HG03558 (cell line): ENCODE data around the gene COL16A1.

Source experiments
- ATAC-seq: cut with Tn5 transposase; IDR thresholded peaks from one replicate; pipeline ENCODE4 v1.9.1; 2021; ENCODE audit warnings: moderate number of reproducible peaks; ENCODE audit not compliant: unreplicated experiment; ENCODE audit errors: extremely low read depth

Gene COL16A1

DNA sequence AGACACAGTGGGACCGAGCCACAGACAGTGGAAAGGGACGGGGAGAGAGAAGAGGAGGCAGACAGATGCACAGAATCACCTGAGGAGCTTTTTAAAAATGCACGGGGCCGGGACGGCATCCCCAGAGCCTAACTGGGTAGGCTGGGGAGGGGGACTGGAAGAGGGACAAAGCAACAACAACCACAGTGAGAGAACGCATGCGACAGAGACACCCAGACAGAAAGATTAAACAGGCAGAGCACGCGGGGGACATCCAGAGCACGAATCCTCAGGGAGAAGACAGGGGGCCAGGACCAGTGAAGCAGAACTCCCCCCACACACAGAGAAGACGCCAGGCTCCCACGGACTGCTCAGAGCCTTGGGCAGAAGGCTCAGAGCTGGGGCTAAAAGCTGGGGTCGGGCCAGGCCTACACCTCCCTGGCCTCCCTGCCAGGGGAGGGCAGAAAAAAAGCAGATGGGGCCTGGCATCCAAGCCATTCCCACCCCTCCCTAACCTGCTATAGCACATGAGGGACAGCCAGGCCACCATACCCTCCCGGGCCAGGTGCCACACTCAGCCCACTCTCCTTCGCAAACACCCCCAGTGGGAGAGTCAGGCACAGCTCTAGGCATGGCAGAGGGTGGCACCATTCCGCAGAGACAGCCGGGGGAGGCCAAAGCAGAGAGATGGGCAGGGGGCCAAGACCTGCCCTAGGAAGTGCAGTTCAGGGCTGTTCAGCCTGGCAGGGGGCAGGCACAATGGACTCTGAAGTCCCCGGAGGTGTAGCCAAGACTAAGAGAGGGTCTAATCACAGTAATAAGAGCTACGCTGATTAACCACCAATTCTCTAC, 29.8 kb upstream of the COL16A1 start:
- no peak for ATAC-seq

DNA sequence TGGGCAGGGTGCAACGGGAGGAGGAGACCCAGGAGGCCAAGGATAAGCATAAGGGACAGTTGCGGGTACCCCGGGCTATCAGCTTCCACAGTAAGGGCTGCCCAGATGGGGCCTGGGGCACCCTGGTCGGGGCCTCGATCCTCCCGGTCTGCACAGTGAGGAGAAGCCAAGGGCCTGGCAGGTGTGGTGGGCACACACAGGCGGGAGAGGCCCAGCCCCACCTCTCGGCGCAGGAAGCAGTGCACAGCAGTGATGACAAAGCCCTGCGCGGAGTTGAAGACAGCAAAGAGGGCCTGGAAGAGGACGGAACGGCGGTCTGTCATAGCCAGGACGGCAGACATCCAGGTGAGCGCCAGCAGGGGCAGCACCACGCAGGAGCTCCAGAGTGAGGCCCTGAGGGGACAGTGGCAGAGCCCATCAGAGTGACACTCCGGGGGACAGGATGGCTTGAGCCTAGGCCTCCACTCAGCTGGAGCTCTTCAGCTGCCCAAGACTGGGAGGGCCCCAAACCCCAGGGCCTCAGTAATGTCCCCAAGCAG, 29.0 kb upstream of the COL16A1 start:
- ATAC-seq: no peak

DNA sequence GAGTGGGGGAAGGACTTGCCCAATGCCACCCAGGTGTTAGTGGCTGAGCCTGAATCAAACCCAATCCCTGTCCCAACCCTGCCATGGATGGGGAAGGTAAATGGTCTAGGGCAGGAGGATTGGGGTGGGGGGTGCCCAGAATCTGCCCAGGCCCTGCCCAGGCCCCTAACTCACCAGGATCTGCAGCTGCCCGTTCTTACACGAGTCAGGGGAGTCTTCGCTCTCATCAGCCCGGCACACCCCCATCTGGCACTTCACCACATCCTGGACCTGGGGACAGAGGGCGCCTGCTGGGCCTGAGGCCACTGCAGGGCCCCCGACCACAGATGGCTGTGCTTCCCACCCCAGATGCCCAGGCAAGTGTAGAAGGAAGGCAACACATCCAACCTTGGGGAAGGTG, 28.5 kb upstream of the COL16A1 start:
- ATAC-seq: no peak

DNA sequence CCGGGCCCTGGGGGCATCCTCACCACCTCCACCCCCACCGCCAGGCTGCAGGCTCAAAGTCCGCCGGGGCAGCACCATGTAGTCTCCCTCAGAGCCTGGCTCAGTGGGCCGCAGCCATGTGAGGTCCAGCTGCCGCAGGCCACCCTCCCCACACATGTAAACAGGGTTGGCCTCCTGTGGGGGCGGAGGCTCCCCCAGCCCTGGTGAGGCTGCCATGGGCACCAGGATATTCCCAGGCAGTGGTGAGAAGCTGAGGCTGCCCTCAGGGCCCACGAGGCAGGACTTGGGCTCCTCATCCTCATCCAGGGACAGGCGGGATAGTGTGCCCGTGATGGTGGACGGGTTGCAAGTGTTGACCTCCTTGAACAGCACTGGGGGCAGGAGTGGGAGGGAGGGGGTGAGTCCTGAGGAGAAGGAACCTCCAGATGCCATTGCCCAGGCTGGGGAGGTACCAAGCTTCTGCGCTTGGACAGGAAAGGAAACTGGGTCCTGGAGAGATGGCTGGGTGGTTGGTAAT, 27.3 kb upstream of the COL16A1 start:
- no peak for ATAC-seq

DNA sequence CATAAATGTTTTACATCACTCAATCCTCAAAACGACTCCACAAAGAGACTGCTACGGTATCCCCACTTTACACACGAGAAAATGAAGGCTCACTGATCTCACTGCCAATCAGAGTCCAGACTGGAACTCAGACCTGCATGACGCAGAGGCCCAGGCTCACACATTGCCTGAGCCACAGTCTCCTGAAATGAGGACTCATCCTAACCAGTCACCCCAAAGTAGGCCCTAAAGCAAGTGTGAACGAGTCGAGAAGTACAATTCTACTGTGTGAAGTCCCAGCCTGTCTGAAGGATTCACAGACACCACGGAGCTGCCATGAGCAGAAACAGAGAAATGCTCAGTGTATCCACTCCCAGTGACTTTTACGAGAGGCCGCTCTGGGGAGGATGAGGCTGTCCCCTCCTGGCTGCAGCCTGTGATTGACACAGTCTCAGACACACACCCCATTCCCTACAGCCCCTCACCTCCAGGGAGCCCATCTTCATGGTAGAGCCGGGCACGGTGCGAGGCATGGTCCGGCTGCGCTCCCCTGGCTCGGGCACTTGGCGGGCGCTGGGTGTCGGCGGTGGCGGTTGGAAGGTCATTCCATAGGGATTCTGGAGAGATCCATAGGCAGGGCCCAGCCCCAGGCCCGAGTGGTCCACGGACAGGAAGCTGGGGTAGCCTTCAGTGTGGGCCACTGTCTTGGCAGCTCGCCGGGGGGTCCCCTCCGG, 26.7 kb upstream of the COL16A1 start:
- ATAC-seq: no peak

DNA sequence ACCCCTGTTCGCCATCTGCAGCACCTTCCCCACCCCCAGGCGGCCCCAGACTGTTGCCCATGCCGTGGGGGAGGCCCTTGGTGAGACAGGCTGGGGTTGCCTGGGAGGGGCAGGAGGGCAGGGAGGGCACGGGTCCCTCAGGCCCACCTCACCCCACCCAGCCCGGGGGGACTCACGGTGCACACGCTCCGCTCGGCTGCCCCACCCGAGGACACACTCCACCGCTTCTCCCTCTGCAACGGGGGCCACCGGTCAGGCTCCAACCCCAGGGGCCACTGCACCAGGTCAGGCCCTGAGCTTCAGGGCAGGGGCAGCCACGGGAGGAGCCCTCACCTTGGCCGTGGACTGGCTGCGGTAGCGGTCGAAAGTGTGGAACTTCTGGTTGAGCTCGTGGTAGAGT, 24.0 kb upstream of the COL16A1 start:
- no peak for ATAC-seq

DNA sequence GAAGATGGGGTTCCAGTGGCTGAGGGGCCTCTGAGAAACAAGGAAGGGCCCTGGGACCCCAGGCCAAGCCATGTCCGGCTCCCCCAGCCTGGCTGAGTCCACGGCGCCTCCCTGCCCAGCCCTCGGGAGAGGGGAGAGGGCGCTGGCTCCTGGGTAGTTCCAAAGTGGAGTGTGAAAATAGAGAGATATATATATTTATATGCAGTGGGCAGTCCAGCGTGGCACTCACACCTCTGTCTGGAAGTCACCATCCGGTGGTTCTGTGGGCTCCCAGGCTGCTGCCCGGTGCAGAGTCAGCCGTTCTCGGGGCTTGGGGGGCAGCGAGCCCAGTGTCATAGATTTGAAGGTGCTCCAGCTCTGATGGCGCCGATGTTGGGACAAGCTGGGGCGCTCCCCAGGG, 23.4 kb upstream of the COL16A1 start:
- ATAC-seq: no peak

DNA sequence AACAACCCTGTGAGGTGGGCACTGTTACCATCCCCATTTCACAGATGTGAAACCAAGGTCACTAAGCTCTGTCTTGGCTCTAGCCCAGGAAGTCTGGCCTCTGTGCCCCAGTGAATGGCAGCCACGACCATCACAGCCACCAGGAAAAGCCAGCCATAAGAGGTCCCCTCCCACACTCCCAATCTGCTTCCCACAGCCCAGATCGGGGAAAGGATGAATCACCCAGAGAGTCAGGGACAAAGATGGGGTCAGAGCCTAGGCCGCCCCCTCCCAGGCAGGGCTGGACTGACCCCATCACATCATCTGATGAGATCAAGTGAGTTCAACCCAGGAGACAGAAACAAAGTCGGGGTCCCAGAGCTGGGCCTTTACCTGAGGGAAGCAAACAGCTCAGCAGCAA, 22.9 kb upstream of the COL16A1 start:
- no peak for ATAC-seq

DNA sequence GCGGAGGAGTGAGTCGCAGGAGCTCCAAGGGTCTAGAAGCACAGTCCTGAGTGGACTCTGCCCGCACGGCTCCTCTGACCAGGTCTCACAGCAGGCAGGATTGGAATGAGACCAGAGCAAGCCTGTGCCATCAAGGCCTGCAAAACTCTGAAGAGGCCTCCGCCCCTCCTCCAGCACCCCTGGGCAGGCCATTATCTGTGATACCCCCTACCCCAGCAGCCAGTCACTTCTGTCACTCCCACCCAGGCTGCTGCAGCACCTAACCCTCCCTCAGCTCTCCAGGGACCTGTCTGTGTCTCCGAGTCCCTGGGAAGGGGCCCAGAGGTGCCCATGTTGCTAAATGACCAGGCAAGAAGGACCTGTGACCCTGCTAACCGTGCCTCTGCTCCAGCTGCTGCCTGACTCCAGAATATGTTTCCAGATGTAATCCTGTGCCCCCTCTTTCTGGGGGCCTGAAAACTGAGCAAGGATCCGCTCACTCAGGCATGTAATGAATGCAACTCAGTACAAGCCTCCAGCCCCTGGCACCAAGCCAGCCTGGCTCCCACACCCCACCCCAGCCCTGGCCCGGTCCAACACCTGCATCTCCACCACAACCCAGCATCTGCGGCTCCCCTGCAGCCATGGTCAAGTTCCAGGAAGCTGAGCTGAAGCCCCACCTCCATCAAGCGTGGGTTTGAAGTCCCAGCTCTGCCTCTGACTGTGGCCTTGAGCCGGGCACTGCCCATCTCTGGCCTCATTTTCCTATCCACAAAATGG, 22.1 kb upstream of the COL16A1 start:
- no peak for ATAC-seq

DNA sequence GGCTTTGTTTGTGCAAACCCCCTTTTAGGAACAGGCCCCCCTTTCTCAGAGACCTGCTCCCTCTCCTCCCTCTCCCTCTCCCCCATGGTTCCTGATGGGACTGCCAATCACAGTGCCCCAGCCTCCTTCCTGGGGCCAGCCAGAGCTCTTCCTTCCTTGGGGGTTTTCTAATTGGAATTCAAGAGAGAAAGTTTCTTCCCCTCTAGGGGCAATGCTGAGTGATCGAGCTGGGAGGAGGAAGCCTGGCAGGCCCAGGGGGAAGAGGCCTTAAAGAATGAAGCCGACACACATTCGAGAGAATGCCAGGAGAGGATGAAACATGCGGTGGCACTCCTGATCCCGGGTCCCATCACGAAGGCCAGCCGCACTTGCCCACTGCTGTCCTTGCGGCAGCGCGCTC, 21.3 kb upstream of the COL16A1 start:
- ATAC-seq: no peak

DNA sequence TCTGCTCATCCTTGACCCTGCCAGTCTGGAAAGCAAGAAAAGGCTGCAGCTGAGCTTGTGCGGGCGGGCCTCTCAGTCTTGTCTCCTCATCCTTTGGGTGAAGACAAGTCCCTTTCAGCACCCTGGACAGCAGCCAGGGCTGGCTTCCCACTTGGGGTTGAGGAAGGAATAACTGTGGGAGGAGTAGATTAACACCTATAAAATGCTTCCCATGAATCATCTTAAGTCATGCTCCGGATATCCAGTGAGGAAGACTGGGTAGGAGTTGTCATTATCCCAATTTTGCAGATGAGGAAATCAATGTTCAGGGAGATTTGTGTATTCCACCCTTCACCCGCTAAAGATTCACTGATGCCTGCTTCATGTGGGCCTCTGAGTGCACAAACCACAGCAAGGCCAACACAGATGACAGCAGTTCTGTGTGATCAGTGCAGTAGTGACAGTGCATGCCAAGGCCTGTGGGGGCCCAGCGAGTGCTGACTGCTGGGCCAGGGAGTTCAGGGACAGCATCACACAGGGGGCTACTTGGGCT, 20.1 kb upstream of the COL16A1 start:
- ATAC-seq: no peak

DNA sequence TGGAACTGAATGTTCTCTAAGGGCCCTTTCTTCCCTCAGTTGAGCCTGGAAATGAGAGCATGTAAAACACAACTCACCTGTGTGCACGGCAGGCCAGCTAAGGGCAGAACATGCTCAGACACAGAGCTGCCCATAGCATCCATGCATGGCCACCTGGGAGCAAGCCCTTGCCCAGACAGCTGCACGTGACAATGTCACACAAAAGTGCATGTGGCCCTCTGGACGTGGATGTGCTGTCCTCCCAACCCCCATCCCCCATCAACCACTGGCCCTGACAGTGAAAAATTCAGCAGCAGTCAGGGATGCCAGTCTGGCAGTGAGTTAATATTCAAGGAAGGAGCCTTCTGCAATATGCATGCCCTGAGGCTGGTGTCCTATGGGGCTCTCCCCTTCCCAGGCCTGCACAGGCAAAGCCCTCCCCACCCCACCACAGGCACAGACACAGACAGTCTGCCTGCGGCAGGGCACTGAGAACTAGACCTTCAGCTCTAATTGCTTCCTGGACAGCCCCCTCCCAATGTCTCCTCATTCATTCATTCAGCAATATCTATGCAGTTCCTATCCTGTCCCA, 14.6 kb upstream of the COL16A1 start:
- ATAC-seq: no peak

DNA sequence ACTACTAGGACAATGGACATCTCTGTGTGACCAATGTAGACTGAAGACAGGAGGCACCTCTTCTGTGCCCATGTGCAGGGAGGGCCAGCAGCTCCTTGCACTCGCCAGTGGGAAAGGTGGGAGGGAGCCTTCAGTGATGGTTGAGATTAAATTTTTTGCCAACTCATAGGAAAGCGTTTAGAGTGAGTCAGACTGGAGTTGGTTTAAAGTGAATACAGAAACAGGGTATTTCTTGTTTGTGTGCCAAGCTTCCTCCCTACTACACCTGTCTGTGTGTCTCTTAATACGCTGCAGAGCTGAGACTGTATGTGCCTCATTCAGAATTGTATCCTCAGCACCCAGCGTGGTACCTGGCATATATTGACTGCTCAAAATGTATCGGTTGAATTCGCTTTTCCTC, 13.5 kb upstream of the COL16A1 start:
- ATAC-seq: no peak

DNA sequence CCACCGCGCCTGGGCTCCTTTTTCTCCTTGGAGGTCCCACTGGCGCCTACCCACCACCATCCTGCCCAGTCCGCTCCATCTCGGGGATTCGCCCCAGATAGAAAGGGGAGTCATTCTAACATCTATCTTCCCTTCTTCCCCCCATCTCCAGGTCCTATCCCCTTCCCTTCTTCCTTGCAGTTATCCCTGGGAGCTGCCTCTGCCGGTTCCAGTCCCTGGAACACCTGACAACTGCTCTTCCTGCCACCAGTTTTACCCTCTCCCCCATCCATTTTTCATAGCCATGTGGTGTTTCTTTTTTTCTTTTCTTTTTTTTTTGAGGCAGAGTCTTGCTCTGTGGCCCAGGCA, 12.0 kb upstream of the COL16A1 start:
- no peak for ATAC-seq

DNA sequence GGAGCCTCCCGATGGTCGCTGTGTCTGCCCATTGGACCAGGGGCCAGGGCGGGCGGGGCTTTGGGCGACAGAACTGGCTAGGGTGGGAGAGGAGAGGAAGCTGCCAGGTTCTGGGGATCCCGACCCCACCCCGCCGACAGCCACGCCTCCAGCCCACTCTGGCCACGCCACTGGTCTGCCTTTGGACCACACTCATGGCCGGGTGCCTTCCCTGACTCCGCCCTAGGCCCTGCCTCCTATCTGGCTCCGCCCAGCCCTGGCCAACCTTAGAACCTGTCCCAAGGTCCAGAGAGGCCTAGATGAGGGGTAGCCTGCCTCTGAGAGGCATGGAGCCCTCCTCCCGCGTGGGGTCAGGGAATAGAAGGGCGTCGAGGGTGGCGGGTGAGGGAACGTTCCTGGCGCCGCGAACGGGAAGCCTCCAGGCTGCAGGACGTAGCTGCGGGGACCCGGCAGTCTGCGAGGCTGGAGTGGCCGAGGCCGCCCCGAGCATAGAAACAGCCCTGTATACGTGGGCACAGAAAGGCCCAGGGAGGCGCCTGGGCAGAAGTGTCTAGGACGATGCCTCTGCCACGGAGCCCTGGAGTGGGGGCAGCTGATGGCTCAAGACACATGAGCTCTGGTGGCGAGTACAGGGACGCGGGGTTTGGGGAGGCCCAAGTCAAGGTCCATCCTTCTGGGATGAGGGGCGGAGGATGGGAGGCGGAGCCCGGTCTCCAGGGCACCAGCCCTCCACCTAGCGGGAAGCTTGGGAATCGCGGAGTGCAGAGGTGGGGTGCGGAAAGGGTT, 11.5 kb upstream of the COL16A1 start:
- ATAC-seq: no peak

DNA sequence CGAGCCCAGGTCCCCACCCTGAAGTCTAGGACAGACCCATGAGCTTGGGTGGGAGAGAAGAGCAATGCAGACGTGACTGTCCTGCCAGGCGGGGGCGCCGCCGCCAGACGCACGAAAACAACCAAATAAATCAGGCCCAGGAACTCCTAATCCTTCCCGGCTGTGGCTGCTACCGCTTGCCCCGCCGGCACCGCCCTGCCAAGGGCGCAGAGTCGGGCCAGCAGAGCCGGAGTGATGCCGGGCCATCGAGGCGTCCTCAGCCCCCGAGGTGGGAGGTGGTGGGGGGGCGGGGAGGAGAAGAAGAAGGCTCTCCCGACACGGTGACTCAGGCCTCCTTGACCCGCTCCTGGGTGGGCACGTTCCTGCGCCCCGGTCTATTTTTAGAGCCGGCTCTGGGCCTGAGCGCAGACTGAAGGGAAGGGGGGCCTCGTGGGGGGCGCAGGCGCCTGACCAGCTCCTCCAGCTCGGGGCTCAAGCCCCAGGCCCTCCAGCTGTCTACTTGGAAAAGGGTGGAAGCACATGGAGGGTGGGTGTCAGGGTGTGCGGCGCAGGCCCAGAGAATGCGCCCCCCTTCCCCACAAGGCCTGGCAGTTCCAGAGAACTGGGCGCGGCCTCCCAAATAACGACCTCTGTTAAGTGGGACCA, 10.7 kb upstream of the COL16A1 start:
- ATAC-seq: no peak

DNA sequence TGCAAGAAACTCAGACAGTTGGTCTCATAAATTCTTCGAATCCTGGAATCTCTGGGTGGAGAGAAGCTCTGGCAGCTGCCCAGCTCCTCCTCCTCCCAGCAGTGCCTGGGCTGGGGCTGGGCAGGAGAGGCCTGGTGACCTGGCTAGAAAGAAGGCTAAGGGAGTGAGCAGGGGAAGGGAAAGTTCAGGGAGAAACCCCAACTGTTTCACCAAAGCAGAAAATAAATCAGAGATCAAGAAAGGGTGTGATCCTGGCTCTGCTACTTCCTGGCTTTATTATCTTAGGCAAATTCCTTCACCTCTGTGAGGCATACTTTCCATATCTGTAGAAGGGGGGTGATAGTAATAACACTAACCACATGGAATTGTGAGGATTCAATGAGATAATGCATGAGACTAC, 8.8 kb upstream of the COL16A1 start:
- no peak for ATAC-seq

DNA sequence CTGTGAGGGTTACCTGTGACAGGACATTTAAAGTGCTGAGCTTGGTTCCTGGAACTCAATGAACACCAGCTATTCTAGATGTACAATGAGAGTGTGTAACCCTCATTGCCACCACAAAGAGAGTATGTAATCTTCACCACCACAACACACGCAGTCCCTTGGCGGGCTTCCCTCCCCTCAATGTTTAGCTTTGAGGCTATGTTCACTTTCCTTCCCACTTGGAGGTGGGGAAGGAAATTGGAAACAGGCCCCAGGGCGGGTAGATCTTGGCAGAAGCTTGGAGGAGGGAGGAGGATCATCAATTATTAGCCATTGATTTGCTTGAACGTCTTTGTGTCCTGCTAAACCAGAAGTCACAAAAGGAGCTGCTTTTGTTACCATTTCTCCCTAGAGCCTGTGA, 8.3 kb upstream of the COL16A1 start:
- ATAC-seq: no peak

DNA sequence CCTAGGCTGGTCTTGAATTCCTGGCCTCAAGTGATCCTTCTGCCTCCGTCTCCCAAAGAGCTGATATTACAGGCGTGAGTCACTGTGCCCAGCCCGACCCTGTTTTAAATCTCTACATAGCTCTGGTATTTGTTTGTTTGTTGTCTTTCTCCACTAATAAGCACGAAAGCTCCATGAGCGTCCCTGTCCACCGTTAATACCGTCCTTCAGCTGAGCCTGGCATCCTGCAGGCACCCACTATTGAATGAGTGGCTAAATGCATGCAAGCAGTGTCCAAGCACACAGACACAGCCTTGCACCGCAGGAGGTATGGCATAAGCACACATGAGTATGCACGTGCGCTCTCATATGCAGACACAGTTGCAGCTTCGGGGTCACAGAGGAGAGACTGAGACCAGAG, 4.5 kb upstream of the COL16A1 start:
- no peak for ATAC-seq
